Measurements from ENCODE around the gene HOXA6.

HOXA6 gene

DNA sequence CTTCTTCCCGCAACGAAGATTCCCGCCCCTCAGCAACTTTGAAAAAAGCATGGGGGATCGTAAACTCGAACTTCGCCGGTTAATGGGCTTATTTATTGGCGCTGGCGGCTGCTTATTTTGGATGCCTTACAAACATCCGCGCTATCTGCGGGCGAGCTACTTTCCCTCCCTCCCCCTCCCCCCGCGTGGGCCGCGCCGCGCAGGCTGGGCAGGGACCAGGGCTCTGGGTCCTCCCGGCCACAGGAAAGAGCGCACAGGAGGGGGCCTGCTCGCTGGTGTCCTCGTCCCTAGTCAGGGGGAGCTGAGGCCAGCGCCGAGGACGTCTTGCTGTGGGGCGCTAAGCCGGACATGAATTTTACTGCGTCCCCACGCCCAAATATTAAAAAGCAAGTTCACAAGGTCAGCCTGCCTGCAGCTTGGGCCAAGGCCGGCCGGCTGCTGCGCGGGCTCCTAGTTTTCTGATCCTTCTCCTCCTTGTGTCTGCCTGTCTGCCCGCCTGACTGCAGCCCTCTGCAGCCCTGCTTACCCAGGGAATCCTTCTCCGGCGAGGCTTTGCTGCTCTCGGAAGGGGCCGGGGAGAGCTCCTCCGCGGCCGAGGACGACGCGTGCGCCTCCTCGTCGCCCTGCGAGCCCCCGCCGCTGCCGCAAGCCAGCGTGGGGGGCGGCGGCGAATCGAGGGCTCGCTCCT lies 25.4 kb upstream of the HOXA6 start:
- DNase-seq = peak; percentile 45

- DNase-seq = no peak
Measured at GRCh38 chr7:27172315-27172774, 24.8 kb upstream of the HOXA6 start.

GRCh38 chr7:27171637-27172314 lies 24.2 kb upstream of the HOXA6 start:
- DNase-seq = peak; percentile 29

GRCh38 chr7:27171325-27171636 lies 23.7 kb upstream of the HOXA6 start:
- no peak for DNase-seq

DNA sequence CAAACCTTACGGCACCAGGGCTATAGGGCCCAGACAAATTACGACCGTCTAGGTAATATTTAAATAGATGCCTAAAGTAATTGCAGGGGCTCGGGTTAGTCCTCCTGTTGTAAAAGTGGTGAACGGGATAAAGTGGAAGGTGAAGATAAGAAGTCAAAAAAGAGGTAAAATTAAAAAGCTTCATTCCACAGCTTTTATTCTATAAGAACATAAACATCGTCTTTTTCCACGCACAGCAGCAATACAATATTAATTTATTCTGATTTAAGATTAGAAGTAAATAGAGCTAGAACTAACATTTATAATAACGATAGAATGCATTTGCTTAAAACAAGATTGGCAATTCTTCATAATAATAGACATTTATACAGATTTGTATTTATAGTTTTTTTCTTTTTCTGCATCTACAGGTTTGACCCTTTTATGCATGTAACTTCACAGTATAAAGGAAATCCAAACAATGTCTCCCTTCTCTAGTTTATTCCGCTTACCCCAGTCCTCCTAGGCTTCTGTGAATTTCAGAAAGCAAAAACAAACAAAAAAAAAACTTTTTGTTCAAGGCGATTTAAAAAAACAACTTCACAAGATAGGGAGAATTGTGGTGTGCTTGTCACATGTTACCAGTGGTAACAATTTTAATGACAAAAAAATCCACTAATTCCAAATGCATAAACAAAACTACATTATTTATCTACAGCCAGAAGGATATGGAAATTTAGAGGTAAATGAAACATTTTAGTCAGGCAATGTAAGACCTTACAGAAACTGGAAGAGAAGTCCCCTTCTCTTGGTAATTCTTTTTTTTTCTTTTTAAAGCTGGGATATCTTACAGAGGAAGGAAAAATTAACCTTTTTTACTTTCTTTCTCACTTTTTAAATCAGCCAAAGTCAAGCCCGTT lies 23.1 kb upstream of the HOXA6 start:
- DNase-seq = no peak

DNA sequence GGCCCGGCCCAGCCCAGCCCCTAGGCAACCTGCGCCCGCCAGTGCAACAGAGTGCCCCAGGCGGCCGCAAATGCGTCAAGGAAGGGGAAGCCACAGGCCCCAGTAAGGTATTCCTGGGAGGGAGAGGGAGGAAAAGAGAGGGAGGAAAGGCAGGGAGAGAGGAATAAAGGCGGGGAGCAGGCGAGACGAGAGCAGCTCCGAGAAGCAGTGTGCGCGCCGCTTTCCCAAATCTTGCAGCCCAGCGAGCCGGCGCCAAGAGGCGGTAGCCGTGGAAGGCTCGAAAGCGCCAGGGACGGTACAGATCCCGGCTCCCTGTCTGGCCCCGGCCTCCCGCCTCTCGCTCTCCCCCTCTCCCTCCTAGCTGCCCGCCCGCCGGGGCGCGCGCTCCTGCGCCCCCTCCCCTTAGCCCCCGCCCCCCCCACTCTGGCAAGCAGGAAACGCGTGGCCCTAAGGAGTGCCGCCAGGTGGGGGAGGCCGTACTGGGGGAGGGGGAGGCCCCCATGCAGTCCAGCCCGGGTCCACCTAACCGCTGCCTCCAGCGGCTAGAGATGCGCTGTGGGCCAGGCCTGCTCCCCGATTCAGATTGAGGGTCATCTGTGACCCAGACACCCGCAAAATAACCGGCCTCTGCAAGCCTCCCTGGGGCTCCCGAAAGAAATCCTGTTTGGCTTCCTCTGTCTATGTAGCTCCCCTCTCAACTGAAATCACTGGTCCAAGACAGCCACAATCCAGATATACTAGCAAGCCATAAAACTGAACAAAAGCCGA lies 22.3 kb upstream of the HOXA6 start:
- peak; percentile 29 for DNase-seq

DNA sequence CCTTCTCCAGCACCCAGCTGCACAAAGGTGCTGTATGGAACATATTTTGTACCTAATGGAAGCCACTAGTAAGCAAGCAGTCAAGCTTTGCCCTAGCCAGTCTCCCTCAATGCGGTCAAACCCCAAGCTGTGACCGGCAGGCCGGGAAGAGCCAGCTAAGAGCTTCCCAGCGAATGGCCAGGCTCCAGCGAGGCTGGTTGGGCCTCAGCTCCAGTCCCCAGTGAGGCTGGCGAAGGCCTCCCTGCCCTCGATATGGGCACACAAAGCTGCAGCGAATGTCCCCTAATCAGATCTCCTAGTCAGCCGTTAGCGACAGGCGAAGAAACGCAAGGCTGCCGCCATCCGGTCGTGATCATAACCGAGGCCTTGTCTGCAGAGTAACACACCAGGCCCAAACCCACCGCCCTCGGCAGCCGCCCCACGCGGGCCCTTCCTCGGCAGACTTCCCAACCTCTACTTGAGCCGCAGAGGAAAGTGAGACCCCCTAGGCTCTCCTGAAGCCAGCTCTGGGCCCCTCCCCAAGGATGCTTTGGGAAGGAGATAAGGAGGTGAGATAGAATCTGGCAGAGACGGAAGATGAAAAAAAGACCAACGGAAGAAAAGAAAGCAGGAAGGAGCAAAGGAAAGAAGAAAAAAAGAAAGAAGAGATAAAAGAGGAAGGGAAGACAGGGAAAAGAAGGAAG lies 20.8 kb upstream of the HOXA6 start:
- no peak for DNase-seq

DNA sequence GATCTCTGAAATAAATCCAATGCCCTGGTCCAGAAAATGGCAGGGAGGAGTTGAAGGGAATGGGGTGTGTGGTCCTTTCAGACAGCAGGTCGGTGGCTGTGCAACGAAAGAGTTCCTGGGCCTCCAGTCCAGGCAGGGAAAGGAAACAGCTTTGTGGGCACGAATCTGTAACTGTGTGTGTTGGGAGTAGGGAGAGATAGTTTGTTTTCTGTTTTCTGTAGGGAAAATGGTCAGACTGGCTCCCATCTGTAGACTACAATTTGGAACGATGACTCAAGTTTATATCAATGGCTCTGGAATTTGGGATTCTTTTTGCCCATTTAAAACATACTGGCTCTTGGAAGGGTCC lies 20.3 kb upstream of the HOXA6 start:
- no peak for DNase-seq

GRCh38 chr7:27166531-27167505 lies 19.2 kb upstream of the HOXA6 start:
- peak; percentile 31 for DNase-seq

DNA sequence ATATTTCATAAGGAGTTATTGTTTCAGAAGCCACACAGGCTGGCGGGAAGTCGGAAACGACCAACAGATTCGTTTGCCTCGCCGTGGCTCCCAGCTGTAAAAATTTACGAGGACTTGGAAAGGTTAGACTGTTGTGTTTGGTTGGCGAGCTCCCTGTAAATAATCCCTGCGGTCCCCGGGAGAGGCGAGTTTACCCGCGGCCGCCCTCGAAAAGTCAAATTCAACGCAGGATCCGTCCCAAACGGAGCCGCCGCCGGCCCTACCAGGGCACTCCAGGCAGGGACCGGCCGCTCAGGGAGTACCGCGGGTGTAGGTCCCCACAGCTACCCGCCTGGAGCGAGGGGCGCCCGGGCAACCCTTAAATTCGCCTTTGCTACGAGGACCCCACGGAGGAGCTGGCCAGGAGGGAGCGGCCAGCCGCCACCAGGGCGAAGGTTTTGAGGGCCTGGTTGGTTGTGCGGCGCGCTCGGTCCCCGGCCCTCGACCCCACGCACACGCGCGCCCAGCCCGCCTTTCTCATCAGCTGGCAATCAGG lies 18.5 kb upstream of the HOXA6 start:
- DNase-seq = peak; percentile 29

DNA sequence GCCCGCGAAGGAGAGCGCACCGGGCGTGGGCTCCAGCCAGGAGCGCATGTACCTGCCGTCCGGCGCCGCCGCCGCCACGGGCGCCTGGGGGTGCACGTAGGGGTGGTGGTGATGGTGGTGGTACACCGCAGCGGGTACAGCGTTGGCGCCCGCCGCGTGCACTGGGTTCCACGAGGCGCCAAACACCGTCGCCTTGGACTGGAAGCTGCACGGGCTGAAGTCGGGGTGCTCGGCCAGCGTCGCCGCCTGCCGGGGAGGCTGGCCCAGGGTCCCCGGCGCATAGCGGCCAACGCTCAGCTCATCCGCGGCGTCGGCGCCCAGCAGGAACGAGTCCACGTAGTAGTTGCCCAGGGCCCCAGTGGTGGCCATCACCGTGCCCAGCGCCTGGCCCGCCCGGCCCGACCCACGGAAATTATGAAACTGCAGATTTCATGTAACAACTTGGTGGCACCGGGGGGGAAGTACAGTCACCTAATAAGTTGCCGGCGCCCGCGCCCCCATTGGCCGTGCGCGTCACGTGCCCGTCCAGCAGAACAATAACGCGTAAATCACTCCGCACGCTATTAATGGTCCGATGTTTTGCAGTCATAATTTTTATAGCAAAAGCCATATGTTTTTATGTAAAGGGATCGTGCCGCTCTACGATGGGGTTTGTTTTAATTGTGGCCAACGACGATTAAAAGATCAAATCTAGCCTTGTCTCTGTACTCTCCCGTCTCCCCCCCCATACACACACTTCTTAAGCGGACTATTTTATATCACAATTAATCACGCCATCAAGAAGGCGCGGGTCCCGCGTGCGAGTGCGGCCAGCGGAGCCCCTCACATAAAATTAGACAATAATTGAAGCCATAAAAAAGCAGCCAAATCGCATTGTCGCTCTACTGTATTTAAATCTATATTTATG lies 17.8 kb upstream of the HOXA6 start, which contains the start of gene HOXA9:
Gene HOXA9 (minus strand): TSS at position 449 of the 907 bp plus-strand sequence. CDS start 80 bp downstream, at position 369.
- DNase-seq = peak; percentile 35

GRCh38 chr7:27164367-27165088 lies 17.0 kb upstream of the HOXA6 start:
- DNase-seq = peak; percentile 30

DNA sequence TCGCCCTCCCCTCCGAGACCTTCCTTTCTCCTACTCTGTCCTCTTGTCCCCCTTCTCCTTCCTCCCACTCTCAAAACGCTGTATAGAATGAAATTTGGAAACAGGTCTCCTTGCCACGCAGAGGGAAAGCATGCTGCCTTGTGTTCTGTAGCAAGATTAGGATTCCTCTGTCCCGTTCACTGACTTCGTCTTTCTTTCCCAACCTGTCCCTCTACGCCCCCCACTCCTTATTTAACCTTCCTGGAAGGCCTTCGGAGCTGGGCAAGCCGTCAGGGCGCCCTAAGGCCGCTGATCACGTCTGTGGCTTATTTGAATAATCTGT lies 16.4 kb upstream of the HOXA6 start:
- DNase-seq = no peak

DNA sequence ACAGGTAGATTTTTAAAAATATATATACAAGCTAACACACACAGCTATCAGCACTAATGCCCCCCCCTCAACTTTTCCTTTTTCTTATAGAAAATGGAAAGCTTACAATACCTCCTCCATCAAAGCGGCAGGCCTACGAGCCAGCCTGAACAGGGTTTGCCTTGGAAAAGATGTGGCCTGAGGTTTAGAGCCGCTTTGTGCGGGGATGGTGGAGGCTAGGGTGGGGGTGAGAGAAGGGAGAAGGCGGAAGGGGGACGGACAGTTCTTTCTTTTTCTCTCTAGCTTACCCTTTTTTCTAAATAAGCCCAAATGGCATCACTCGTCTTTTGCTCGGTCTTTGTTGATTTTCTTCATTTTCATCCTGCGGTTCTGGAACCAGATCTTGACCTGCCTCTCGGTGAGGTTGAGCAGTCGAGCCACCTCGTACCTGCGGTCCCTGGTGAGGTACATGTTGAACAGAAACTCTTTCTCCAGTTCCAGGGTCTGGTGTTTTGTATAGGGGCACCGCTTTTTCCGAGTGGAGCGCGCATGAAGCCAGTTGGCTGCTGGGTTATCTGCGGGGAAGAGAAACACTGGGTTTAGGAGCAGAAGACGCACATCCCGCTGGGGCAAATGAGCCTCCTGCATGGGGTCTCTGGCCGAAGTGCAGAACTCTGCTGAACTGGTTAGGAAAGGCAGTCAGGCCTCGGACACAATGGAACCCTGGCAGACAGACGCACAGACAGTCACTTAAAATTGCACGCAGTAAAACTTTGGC lies 15.9 kb upstream of the HOXA6 start:
- peak; percentile 25 for DNase-seq

GRCh38 chr7:27162561-27163287 lies 15.2 kb upstream of the HOXA6 start:
- DNase-seq = no peak

DNA sequence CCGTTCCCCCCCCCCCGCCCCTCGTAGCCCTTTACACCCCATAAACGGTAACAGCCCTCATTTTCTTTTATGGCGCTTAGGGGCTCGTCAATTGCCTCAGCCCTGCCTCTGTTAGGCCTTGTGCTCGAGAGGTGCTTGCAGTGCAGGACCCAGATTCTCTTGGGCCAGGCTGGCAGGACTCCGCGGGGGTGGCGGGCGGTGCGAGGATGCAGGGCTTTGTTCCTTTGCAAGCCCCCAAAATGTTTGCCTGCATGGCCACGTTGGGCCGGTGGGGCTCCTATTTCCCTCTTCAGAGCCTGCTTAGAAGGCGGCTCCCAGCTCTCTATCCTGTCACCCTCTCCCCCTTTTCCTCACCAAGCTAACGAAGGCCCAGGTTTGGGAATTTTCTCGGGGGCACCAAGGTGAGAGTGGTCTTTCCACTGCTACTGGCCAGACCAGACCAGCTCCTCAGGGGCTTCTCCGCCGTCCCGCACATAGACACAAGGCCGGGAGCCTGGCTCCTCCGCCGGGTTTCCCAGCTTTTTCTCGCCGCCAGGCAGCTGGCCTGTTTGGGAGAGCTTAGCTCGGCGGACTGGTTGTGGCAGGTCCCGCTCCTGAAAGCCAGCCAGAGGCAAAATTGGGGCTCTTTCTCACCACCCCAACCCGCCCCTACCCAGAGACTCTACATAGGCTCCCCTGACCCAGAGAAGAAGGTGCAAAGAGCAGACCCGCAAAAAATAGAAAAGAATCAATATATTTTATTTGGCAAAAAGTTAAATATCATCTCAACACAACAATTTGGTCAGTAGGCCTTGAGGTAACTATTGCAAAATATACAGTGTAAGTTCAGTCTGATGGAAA lies 14.4 kb upstream of the HOXA6 start:
- no peak for DNase-seq

Measured in activated CD4-positive, CD25-positive, alpha-beta regulatory T cell treated with anti-CD3 and anti-CD28 coated beads, Interleukin-2, amount 50 U/mL, for 72 hours (primary cell).